ENCODE data around the gene AHRR.
A peak's percentile ranks its signal among the peaks of the same experiment; 100 is the strongest.
"Not testable (repeated sequence)": the region's sequence is repeated elsewhere in the genome, so short reads cannot be mapped to it uniquely, and the experiment has no call there.

The AHRR gene

DNA sequence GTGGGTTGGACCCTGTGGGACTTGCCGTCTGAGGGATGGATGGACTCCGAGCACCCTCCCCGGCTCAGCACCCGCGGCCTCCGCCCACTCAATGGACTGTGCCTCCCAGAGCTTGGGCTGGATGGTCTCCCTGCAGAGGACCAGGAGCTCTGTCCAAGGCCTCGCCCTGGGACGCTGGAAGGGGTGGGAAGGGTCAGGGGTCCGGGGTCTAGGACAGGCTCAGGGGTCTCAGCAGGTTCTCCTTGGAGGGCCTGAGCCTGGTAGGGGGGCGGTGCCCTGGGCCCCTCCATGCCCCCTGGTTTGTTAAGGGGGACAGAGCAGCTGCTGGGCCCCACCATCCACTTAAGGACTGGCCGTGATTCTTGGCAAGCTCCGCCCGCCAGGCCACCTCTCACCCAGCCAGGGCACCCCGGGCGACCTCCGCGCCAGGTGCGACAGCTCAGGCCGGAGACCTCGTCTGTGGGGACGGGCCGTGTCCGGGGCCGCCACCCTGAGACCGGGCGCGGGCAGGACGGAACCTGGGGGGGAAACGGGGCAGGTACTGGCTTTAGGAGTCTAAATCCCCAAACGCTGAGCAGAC is 150.7 kb downstream of the AHRR start:
- DNase-seq (ENCODE audit: low read depth in 1 of 2, low spot score in 1 of 2), result no peak

GRCh38 chr5:472656-473550 is 151.4 kb downstream of the AHRR start:
- peak; percentile 74 to 86 for DNase-seq (ENCODE audit: low read depth in 1 of 2, low spot score in 1 of 2)

GRCh38 chr5:473551-474192 is 152.2 kb downstream of the AHRR start:
- DNase-seq (ENCODE audit: low read depth in 1 of 2, low spot score in 1 of 2), result no peak

GRCh38 chr5:474232-474839 is 152.8 kb downstream of the AHRR start:
- DNase-seq (ENCODE audit: low read depth in 1 of 2, low spot score in 1 of 2), result not testable (repeated sequence)

DNA sequence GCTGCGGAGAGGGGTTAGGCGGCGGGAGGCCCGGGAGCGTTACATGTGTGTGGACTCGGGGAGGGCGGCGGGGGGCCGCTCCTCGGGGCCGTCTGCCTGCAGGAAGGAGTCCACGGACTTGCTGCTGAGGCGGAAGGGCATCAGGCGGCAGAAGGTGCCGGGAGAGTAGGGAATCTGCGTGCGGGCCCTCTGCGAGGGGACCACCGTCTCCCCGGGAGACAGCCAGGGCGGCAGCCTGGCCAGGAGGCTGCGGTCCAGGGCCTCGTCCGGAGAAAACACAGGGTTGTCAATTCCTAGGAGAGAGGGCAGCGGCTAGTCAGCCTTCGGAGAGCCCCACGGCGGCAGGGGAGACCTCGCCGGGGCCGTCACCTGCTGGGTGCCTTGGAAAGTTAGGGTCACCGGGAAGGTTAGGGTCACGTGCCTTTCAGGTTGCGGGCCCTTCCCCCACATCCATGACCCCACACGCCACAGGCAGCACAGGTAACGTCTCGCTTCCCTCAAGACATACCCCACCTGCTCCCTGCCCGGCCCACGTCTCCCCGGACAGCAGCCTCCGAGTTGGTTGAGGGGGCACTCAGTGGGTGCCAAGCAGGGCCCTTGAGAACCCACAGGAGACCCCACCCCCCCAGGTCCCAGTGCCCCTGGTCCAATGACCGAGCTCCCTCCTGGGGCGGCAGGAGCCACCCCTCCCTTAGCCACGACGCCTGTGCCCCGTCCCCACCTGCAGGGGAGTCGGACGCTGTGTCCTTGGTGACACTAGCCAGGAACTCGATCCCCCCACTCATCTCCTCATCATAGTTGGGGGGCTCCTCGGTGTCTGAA is 153.5 kb downstream of the AHRR start:
- DNase-seq (ENCODE audit: low read depth in 1 of 2, low spot score in 1 of 2), result no peak

DNA sequence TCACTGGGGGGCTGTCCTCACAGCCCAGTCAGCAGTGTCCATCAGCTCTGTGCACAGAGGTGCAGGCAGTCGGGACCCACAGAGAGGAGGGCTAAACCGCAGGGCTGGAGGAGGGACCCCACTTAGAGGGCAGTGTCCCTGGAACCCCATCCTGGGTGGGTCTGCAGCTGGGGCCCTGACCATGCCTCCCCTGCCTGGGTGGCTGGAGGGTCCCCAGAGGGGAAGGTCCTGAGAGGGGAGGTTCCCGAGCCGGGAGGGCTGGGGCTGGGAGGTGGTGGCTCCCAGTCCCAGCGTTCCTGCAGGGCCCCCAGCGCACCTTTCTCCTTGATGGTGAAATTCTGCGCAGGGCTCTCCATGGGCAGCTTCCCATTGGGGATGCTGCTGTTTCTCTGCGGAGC is 154.2 kb downstream of the AHRR start:
- DNase-seq (ENCODE audit: low read depth in 1 of 2, low spot score in 1 of 2), result no peak

DNA sequence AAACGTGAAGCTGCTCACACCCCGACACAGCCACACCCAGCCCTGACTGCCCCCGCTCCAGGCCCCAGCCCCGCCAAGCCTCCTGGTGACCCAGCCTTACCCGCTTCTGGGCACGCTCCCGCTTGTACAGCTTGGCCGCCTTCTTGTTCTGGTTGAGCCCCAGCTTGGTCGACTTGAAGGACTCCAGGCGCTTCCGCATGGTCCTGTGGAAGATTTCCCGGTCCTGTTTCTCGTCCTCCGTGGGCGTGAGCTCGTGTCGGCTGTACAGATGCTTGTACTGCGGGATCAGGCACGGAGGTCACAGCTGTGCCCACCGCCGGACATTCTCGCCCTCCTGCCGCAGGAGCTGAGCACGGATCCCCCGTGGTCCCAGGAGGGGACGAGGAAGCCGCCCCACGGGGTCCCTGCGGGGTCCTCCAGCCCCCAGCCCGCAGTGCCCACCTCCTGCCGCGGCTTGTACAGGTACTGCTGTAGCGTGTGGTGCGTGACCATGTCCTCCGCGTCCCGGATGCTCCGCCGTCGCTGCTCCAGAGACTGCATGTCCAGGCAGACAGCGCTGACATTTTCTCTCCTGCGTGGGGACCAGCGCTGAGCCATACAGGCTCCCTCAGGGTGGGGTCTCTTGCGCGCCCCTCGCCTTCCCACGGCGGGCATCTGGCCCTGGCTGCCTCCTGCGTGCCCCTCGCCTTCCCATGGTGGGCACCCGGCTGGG is 154.7 kb downstream of the AHRR start:
- no peak for DNase-seq (ENCODE audit: low read depth in 1 of 2, low spot score in 1 of 2)

DNA sequence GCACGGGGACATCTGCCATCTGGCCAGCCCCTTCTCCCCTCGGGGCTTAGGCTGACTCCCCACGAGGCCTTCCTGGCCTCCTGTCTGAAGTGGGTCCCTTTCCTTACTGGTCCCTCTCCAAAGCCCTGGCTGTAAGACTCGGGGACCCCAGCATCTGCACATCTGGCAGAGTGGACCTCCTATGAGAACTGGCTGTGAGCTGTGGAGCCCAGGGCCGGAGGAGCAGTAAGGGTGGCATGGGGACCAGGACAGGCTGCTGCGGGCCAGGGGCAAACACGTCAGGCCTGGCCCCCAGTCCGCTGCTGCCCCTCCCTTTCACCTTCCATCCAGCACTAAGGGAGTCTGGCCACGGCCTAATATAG is 155.3 kb downstream of the AHRR start:
- DNase-seq (ENCODE audit: low read depth in 1 of 2, low spot score in 1 of 2), result no peak

DNA sequence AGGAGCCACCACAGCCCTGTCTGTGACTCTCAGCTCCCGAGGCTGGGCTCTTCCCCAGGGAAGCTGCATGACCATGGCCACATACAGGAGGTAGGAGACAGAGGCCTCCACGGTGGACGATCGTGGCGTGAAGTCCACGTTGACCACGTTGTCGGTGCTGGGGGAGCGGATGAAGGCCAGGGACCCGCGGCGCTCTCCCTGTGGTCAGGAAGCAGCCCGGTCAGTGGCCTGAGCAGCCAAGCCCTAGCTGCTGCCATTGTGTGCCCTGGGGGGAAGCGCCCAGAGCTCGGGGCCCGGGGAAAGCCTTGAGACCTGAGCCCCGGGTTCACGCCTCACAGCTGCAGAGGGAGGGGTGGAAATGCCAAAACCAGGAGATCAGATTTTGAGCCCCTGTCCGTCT is 155.7 kb downstream of the AHRR start:
- DNase-seq (ENCODE audit: low read depth in 1 of 2, low spot score in 1 of 2), result no peak

DNA sequence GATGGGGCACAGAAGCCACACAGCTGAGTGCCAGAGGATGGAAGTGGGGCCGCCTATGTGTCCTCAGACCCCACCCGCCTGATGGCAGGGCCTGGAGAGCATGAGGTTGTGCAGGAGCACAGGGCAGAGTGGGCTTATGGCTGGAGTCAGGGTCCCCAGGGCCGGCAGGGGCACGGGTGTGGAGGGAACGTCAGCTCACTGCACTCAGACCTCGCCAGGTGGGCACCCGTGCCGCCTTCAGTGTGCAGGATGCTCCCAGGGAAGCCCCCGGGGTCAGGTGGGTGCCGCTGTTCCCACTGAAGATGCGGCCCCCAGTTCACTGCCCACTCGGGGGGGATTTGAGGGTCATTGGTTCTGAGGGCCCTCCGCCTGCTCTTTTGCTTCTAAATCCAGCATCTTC is 156.4 kb downstream of the AHRR start:
- DNase-seq (ENCODE audit: low read depth in 1 of 2, low spot score in 1 of 2), result no peak

DNA sequence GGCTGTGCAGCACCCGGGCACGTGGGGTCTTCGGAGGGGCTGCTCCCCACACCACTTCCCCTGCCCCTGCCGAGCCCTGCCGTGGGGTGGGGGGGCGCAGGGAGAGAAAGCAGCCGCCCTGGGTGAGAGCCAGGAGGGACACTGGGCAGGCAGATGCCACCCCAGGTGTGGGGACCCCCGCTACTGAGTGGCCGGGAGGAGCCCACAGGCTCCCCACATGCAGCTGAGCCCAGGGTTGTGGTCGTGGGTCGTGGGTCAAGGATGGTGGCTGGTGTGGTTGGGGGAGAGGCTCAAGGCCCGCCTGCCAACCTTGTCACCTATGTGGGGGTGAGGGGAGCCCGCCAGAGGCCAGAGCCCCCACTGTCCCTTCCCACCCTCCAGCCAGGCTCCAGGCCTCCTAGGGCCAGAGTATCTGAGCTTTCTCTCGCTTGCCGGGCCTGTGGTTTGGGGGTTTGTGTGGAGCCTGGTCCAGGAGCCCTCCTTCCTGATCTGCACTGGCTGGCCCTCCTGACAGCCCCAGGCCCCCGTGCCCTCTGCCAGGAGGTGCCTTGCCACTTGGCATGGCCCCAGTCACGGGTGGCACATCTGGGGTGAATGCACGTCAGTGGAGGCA is 157.0 kb downstream of the AHRR start:
- DNase-seq (ENCODE audit: low read depth in 1 of 2, low spot score in 1 of 2), result no peak

DNA sequence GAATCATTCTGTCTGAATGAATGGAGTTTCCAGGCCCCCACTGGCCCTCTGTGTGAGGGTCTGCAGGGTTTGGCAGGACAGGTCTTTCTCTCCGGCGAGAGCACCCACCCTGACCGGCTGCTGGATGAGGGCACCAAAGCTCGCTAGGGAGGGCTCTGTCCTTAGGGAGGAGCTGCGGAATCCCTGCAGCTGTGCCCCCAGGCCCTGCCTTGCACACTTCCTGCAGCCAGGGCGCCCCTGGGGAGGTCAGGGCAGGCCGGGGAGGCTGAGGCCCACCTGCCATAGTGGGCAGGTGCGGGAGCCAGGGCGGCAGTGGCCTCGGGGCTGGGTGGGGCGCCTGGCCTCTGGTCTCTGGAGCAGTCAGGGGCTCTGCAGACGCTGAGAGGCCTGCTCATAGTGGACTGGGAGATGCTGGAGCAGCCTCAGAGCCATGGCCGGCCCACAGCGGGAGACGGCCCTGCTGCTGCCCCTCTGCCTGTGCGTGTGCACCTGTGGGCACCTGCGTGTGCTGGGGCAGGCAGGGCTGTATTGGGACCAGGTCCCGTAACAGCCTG is 157.5 kb downstream of the AHRR start:
- no peak for DNase-seq (ENCODE audit: low read depth in 1 of 2, low spot score in 1 of 2)

DNA sequence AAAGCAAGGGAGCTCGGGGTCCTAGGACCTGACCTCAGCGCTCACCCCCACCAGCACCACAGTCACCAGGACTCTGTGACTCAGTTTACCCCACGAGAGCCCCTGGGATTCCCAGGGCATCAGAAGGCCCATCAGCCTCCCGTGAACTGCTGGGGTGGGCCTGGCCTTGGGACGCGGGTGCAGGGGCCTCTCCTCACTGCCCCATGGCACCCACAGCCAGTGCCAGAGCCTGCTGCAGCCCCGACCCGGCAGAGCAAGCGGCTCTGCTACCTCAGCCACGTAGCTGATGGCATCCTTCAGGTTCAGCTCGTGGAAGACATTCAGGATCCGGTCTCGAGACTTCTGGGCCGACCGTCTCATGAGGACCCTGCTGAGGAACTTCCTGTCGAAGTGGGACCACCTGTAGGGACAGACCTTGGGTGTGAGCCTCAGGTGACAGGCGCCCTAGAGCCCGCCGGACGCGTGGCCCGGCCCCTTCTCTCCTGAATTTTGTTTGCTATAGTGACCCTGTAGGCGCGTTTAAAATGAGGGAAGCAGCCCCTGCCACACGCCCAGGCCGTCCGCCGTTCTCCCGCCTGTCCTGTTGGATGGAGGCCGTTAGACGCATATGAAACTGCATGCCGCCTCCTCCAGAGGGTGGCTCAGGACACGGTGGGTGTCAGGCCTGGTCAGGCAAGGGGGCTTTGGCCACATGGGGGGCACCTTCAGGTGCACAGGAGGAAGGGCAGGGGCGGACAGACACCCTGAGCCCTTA is 158.2 kb downstream of the AHRR start:
- no peak for DNase-seq (ENCODE audit: low read depth in 1 of 2, low spot score in 1 of 2)

DNA sequence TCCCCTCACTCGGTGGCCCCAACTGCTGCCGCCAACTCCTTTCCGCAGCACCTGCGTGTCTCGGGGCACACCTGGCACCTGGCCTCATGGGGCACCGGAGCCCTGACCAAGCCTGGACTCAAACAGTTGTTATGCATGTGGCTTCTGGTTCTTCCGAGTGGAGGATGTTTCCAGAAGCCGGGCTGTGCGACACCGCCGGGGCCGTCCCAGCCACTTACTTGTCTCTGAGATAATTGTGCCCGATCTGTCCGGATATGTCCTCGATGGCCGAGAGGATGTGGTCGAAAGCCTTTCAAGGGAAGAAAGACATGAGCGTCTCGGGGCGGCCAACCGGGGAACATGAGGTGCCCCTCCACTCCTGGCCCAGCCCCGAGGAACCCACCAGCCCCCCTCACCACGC is 159.8 kb downstream of the AHRR start:
- no peak for DNase-seq (ENCODE audit: low read depth in 1 of 2, low spot score in 1 of 2)

- DNase-seq (ENCODE audit: low read depth in 1 of 2, low spot score in 1 of 2), result no peak
Observed at GRCh38 chr5:482021-482420, 160.5 kb downstream of the AHRR start.

GRCh38 chr5:482506-482905 is 161.0 kb downstream of the AHRR start:
- no peak for DNase-seq (ENCODE audit: low read depth in 1 of 2, low spot score in 1 of 2)

DNA sequence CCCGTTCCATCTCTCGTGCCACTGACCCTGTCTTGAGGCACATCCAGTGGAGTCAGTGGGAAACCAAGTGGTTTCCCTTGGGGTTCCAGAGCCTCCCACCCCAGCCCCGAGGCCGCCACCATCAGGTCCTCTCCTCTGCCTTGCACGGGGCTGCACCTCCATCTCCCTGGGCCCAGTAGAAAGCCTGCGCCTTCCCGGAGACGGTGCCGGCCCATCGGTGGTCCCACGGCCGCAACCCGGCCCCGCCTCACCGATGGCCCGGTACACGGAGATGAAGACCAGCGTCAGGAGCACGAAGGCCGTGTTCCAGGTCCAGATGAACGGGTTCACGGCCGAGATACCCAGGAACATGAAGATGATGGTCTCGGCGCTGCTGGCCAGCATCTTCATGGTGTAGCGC is 161.5 kb downstream of the AHRR start:
- DNase-seq (ENCODE audit: low read depth in 1 of 2, low spot score in 1 of 2), result no peak

DNA sequence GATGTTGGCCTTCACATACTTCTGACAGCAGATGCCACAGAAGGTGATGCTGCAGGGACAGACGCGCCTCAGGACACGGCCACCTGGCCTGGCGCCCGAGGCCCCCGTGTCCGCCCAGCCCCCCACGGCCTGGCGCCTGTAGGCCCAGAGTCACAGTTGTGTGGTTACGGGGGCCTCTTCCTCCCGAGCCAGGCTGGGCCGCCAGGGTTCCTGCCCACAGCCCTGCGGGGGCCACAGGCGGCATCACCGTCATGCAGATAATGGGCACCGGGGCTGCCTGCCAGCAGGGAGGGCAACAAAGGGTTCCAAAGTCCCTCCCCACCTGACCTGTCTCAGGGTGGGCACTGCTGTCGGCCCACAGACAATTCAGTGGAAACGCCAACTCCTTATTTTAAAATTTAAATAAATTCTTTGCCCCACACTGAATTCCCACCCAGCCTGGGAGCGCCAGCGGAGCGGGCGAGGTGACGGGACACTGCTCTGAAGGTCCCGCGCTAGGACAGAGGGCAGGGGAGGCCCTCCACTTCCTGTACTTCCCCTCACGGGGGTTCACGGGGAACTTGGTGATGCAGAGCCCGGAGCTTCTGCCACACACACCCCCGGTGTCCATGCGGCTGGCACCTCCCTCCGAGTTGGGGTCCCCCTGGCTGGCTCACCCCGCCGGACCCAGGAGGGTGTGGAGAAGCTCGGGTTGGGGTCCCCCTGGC is 162.1 kb downstream of the AHRR start:
- no peak for DNase-seq (ENCODE audit: low read depth in 1 of 2, low spot score in 1 of 2)
